Measurements from ENCODE around the gene C2orf15.

- TF ChIP-seq CTCF (conservative IDR thresholded peaks at IDR 0.05) (no peak), ZFX (IDR thresholded peaks at IDR 0.05) (peak; percentile 44; the same call in 1 of the 2 replicates)
These were observed 39.5 kb downstream of the C2orf15 start, which contains the start of the genes MITD1 and MRPL30 for GRCh38 chr2:99180755-99181623.

Measured in C4-2B (cell line).